Right lung (tissue), 5 donors: ENCODE measurements around the gene TPRN. TPM values are rescaled to one million over a fixed set of nuclear protein-coding genes. Genes with fewer than 3 reads are reported as not detected.

Experiments used
- DNase-seq, 2 donors: peaks; one replicate each; pipeline ENCODE4 v3.0.0-alpha.2; 2013
- polyA plus RNA-seq, 5 donors: library from polyadenylated mRNA; unstranded; fragments of 120-200 nt; gene quantifications; one replicate each; pipeline versions ENCODE4 v1.2.1 to v1.2.3, GENCODE V29; 2013; ENCODE audit warnings: inconsistent platforms in 1 of 5, low replicate concordance in 1 of 5; ENCODE audit not compliant: insufficient read length in 5 of 5, insufficient read depth in 1 of 5

The TPRN gene
- polyA plus RNA-seq, 5 donors, result 5.9 to 12.1 (median 7.6) TPM

- DNase-seq, result peak; percentile 69 to 71
These were observed 26.7 kb upstream of the TPRN start, which contains the start of gene RNF224 for GRCh38 chr9:137227054-137227852. RNF224 (plus strand) TSS chr9:137227502; CDS start chr9:137228336, 834 bp downstream.

DNA sequence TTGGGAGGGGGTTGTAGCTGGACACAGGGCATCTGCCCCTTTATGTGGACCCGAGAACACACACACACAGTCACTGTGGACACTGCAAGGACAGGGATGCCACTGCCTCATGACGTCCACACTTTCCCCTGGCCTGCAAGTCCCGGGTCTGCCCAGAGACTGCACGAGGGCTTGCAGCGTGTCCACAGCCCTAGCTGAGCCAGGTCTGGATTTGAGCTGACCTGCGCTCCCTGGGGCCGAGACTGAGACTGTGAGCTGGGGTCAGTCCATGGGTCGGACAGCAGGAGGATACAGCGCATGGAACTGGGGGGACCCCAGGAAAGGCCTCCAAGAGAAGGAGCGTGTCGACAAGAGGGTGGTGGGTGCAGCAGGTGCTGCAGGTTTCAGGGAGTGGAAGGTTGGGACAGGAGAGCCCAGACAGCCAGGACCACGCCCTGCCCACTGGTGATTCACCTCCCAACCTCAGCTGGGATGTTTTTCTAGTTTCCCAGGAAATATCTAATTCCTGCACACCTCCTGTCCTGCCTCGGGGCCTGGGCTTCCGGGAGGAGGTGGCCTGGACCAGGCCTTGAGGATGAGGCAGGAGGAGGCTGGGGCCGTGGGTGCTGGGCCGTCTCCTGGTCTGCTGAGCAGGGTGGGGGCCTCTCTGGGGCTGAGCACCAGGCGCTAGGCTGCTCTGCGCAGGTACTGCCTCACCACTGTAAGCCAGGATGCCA, 26.0 kb upstream of the TPRN start:
- DNase-seq, result no peak

DNA sequence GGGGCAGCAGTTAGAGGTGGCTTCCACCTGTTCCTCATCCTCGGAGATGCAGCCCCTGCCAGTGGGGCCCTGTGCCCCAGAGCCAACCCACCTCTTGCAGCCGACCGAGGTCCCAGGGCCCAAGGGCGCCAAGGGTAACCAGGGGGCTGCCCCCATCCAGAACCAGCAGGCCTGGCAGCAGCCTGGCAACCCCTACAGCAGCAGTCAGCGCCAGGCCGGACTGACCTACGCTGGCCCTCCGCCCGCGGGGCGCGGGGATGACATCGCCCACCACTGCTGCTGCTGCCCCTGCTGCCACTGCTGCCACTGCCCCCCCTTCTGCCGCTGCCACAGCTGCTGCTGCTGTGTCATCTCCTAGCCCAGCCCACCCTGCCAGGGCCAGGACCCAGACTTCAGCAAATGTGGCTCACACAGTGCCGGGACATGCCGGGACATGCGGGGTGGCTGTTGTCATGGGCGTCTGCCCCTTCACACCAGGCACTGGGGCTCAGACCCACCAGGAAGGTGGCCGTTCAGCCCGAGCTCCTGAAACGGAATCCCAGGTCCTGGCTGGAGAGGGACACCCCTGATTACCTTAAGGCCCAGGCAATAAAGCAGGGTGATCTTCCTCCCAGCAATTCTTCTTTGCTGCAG, 25.3 kb upstream of the TPRN start:
- DNase-seq, result no peak

GRCh38 chr9:137224830-137225694, 24.5 kb upstream of the TPRN start, which contains the start of gene CYSRT1:
CYSRT1 (plus strand) TSS chr9:137225174; CDS start chr9:137225622, 448 bp downstream.
- DNase-seq, result no peak

DNA sequence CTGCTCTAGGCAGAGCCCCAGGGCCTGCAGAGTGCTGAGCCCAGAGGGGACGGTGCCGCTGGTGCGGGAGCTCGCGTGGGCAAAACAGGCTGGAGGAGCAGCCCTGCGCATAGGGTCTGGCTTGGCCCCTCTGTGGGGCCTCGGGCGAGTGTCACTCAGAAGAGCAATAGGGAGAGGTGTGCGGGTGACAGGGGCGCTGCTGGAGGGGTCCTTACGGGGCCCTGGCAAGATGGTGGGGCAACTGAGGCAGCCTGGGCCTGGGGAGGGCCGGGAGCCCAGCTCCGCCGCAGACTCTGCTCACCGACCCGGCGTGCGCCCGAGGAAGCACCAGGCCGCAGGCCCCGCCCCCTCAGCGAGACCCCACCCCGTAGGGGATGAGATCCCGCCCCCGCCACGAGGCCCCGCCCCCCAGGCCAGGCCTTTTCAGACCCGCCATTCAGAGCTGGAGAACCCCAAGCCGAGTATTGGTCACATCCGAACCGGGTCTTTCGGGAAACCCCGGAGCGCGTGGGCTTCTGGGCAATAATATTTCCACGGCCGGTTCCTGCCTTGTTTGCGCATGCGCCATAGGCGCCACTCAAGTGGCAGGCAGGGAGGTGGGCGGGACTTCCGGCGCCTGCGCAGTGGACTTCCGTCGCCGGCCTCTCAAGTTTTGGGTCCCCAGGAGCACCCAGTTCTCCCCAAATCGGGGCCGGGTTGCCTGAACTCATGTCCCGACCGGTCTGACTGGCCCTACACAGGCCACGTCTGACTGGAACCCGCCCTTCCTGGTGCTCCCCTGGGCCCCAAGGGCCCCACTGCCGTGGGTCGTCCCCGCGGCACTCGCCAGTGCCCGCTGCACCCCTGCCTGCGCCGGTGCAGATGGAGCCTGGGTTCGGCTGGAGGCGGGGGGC, 22.8 kb upstream of the TPRN start:
- peak; percentile 93 to 94 for DNase-seq

DNA sequence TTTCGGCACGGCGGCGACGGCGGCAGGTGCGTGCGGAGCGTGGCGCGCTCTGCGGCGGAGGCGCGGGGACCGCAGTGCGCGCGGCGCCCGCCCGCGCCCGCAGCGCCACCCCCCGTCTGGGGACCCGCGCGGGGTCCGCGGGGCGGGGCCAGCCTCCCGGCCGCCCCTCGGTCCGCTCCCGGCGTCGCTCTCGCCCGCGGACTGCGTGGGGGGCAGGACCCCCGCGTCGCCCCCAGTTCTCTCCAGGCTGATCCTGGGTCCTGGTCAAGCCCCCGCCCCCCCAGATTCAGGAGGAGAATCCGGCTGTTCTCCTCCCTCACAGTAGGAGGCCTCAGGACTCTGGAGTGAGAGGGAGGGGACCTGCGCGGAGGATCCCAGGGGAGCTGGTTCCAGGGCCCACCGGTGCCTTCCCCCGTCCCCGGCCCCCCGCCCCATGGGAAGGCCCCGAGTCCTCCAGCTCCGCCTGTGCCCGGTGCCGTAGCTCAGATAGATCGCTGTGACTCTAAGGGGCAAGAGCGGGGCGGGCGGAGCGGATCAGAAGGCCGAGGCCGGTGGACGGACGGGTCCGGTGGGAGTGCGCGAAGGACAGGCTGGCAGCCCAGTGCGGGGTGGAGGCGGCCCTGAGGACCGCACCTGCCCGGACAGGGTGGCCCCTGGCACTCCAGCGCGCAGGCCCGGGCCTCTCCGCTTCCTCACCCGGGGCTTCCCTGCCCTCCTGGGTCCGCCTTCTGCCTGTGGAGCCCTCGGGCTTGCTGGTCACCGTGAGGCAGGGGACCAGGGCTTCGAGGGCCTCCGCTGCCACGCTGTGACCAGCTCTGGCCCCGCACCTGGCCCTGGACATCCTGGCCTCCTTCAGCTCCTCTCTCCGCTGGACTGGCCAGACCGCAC, 21.9 kb upstream of the TPRN start, which contains the start of gene RNF208:
RNF208 (minus strand) TSS at position 51 of the 888 bp plus-strand sequence. CDS start 1,028 bp downstream, outside the sequence.
- no peak for DNase-seq

DNA sequence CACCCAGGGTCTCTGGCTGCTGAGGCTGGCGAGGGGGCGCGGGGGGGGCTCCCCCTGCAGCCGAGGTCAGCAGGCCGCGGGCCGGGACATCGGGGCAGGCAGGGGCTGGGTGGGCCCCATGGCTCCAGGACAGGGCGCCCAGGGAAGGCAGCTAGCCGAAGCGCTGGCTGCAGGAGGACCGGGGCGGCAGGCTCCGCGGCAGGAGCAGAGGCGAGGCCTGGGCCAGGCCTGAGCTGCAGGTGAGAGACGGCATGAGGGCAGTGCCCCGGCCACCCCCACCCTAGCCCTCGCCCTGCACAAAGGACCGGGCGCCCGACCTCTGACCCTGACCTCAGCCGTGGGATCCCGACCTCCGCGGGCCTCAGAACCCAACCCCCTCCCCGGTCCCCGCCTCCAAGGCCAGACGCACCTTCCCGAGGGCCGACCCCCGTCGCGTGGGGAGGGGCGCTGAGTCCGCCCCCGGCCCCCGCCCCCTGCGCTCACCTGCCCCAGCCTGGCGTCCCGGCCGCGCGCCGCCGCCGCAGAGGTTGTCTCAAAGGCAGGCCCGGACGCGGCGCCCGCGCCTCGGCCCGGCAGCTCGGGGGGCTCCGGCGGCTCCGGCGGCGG, 21.1 kb upstream of the TPRN start:
- DNase-seq, result no peak

GRCh38 chr9:137221095-137221505, 20.6 kb upstream of the TPRN start:
- no peak for DNase-seq

DNA sequence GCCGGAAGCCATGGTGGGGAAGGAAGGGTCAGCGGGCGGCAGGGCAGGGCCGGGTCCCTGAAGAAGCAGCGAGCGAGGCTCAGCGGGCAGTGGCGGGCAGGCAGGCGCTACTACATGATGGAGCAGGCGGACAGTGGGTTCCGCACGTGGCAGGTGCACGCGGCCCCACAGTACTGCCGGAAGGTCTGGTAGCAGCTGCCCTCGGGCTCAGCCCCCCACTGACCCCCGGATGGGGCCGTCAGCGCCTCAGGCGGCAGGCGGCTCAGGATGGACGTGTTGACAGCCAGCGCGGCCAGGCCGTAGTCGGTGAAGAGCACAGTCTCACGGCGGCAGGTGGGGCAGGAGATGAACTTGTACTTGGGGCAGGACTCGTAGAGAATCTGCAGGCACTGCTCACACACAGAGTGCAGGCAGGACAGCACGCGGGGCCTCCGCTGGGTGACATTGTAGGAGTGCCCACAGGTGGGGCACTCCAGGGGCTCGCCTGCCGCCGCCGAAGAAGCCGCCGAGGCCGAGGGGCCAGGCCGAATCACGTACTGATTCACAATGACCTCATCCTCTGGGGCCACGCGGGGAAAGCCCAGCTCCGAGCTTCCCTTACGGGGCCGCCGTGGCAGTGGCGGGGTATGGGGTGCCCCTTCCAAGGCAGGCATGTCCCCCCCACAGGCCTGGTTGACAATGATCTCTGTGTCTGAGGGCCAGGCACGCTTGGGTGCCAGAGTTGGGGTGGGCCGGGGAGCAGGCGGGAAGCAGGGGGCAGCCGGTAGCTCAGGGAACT, 20.0 kb upstream of the TPRN start:
- DNase-seq, result no peak

DNA sequence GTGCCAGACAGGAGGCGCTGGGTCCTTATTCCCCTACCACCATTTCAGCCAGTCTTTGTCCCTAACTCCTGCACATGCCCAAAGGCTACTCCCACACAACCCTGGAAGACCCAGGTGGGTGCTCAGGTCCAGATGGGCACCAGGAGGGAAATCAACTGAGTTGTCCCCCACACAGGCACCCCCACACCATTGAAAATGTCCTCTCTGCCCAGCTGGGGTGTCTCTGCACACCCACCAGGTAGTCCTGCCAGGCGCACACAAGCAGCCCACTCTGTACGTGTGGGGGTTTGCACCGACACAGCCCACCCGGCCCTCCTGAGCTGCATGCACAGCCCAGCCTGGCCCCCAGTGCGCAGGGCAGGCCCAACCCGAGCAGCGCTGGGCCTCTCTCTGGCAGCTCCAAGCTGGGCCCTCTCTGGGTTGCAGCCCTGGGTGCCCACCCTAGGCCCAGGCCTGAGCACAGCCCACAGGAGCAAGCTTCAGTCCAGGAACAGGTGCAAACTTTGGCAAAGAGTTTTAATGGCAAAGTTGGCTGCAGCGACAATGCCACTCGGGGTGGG, 19.3 kb upstream of the TPRN start:
- DNase-seq, result no peak

DNA sequence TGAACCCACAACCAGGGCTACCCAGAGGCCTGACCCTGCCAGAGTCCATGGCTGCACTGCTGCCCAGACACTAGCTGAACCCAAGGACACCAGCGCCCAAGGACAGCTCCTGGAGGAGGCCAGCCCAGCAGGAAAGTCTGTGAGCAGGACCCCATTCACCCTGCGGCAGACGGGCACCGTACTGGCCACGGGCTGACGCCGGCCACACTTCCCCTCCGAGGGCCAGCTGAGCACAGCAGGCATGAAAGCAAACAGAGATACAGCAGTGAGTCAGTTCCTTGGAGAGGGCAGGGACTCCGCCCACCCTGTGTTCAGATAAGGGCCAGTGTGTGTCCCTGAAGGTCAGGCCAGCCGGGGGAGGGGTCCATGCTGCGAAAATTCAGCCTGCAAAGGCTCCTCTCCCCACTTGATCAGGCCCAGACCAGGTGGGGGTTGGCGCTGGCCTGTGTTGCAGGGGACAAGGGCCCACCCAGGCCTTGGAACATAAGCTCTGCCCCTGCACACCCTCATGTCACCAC, 18.3 kb upstream of the TPRN start:
- no peak for DNase-seq

- DNase-seq, result no peak
These were observed 17.7 kb upstream of the TPRN start for GRCh38 chr9:137218212-137218753.

DNA sequence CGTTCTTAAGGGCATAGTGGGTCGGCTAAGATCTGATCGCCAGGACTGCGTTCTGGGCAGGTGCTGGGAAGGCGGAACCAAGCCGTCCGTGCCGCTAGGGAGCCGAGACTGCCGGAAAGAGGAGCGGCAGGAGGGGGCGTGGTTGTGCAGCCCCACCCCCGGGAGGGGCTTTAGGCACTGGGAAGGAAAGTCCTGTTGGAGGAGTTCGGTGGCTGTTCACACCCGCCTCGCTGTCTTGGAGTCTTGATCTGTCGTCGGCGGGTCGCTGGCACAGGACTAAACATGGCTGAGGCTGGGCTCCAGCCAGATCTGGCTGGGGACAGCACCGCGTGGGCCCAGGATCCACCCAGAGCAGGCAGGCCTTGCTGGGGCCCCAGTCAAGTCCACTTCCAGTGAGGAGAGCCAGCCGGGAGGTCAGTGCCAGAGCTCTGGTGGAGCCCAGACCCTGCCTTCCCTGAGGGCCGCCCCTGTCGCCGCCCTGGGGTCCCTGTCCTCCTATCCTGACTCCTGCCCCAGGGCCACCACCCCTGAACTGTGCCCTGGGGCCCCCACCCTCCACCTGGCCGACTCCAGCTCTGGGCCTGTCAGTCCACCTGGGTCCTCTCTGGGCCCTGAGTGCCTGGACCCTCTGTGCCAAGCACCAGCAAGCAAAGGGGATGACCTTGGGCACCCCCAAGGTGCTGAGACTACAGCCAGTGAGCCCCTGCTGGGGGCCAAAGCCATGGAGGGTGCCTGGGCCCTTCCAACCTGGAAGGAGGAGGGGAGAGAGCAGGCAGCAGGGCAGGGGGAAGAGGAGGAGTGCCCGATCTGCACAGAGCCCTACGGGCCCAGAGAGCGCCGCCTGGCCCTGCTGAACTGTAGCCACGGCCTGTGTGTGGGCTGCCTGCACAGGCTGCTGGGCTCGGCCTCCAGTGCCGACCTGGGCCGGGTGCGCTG, 17.0 kb upstream of the TPRN start:
- DNase-seq, result no peak

- DNase-seq, result no peak
These were observed 15.8 kb upstream of the TPRN start for GRCh38 chr9:137216188-137216965.
